Ramos (cell line): ENCODE data around the gene S100PBP.

Experiments
- in situ Hi-C: fragments of 300-500 bp; cut with MboI; formaldehyde crosslinking; loops from one replicate; pipeline ENCODE4 v1.14.3; 2022; ENCODE audit warnings: low sequenced_read_pairs; ENCODE audit not compliant: unreplicated experiment

S100PBP gene

GRCh38 chr1:32884032-32884372, 66.5 kb downstream of the S100PBP start:
- in situ Hi-C loops, result no loop called here

- in situ Hi-C loops, result no loop called here
Observed at GRCh38 chr1:32884726-32885125, 67.3 kb downstream of the S100PBP start.

DNA sequence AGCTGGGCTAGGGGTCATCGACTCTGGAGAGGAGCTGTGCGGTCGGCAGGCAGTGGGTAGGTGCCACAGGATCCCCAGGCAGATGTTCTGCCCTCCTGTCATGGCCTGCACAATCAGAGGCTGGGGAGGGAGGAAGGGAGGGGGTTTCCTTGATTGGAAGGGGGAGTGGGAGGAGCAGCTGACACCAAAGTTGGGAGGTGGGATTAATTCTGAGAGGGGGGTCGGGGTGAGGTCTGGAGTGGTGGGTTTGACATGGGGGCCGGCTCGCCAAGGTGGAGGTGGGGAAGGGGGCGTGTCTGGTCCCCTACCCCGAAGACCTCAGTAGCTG, 68.2 kb downstream of the S100PBP start:
- in situ Hi-C loops, result no loop called here

- in situ Hi-C loops, result no loop called here
Observed at GRCh38 chr1:32886004-32886827, 68.8 kb downstream of the S100PBP start, which contains the start of gene HPCA. Gene HPCA, plus strand, starts transcription at chr1:32886491. Its CDS starts 2,408 bp downstream, at chr1:32888899.

- in situ Hi-C loops, result no loop called here
Observed at GRCh38 chr1:32886828-32887414, 69.5 kb downstream of the S100PBP start.

- in situ Hi-C loops, result no loop called here
Observed at GRCh38 chr1:32887623-32888022, 70.2 kb downstream of the S100PBP start.

GRCh38 chr1:32888134-32888533, 70.7 kb downstream of the S100PBP start:
- in situ Hi-C loops, result no loop called here

- in situ Hi-C loops, result no loop called here
Observed at GRCh38 chr1:32888677-32889420, 71.4 kb downstream of the S100PBP start.

- in situ Hi-C loops, result no loop called here
Observed at GRCh38 chr1:32889731-32890278, 72.4 kb downstream of the S100PBP start.

DNA sequence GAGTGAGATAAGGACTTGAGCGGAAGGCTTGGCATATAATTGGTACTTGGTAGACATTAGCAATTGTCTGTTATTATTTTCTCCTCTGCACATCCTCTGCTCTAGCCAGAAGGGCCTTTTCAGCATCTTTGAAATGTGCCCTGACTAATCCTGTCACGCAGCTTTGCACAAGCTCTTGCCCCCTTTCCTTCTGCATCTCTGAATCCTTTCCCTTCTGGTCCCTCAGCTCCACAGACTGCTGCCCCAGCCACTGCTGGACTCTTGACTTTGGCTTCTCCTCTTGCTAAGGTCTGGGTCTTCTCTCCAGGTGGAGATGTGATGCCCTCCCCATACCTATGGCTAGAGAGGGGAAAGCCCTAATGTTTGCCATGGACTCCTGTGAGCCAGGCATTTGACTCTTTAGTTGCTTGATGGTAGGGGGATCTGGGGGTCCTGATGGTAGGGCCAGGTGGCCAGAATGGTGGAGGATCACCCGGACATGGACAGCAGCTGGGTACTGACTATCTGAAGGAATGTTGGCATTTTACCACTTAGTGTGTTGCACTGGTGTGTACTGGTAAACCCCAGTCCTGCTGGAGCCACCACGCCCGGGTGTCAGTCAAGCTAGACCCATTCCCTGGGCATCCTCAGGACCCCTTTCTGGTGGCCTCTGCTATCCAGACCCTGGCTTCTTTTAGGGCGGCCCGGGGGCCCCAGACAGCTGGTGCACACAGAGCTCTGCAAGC, 73.2 kb downstream of the S100PBP start:
- in situ Hi-C loops, result no loop called here

DNA sequence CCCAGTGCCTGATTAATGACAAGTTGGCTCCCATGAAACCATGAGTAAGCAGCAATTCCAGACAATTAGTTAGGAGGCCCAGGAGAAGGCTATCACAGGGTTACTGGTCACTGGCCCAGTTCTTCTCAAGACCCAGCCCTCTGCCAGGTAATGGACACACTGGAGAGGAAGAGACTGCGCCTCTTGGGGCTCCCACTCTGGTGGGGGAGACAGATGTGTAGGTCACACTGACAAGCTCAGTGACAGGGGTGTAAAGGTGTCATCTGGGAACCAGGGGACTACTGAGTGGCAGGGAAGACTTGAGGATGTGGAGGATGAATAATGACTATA, 73.8 kb downstream of the S100PBP start:
- in situ Hi-C loops, result no loop called here

GRCh38 chr1:32891630-32892029, 74.2 kb downstream of the S100PBP start:
- in situ Hi-C loops, result no loop called here

DNA sequence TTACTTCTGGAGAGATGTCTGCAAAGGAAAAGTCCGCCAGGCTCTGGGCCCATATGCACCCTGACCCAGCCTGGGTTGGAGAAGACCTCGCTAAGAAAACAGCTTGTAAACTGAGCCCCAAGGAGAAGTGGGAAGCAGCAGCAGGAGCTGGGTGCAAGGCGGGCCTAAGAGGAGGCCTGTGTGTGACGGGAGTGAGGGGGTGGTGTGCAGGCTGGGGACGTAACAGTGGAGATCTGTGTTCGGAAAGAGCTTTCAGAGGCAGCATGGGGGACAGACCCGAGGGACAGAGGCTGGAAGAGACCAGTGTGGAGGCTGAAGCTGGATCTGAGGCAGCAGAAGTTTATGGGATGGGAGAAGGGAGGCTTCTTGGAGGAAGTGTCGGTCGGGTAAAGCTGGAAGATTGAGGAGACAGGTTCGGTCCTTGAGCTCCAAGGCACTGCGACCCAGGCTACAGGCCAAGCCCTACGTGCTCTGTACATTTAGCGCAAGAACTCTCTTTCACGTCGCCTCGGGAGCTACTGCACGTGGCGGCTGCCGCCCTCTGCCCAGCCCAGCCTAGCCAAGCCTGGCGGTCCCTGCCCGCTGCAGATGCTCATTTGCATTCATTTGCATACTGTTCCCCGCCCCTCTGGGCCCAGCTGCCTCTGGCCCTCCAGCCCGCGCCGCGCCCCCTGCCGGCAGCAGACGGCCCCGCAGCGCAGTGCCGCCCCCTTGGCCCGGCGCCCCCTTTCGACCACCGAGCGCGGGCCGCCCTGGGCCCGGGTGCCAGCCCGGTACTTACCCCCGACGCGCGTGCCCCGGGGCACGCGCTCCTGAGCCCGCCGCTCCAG, 75.1 kb downstream of the S100PBP start:
- in situ Hi-C loops, result no loop called here

- in situ Hi-C loops, result no loop called here
Observed at GRCh38 chr1:32893198-32894018, 76.0 kb downstream of the S100PBP start.

GRCh38 chr1:32894019-32894600, 76.7 kb downstream of the S100PBP start:
- in situ Hi-C loops, result no loop called here

DNA sequence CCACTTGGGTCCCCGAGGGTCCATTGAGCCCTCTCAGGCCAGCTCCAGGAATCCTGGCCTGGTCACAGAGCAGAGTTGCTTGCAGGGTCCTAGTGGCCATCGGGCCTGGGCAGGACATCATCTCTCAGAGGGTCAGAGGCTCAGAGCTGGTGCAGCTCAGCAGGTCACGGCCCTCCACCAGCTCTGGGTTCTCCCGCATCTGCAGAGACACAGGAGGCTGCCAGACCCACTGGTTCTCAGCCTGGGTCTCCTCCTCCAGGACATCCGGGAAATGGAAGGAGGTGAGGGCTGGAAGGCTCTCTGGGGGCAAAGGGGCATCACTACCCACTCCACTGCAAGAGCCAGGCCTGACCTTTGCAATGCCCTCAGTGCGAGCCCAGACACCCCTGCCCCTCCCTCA, 77.2 kb downstream of the S100PBP start:
- in situ Hi-C loops, result no loop called here

- in situ Hi-C loops, result no loop called here
Observed at GRCh38 chr1:32895325-32896215, 78.1 kb downstream of the S100PBP start.

DNA sequence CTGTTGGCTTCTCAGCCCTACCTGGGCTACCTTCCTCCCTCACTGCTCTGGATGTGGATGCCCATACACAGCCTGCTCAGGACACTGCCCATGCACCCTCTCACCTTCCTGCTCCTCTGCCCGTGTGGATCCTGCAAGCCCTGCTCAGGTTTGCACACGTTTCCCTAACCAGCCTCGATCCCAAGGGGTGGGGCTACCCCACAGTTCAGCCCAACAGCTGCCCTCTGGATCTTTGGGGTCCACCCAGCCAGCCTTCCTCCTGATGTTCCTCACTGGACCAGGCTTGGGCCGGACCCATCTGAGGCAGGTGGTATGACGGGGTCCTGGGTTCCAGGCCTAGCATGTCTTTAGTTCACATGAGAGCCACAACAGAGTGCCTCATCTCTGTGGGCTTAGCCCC, 79.0 kb downstream of the S100PBP start:
- in situ Hi-C loops, result no loop called here
